Fibroblast of lung (primary cell): ENCODE data around the gene PPARGC1A. TPM values are rescaled to one million over a fixed set of nuclear protein-coding genes. Genes with fewer than 3 reads are reported as not detected.
A peak's percentile ranks its signal among the peaks of the same experiment; 100 is the strongest.

Experiments used
- DNase-seq, 2 donors: peaks; one replicate each; pipeline versions ENCODE4 v3.0.0 to v3.0.0-alpha.2; 2010; ENCODE audit warnings: low read depth in 2 of 2
- H2AFZ ChIP-seq: 2 replicates; pipeline ENCODE4 v1.5.1; 2012; ENCODE audit warnings: low read length, control low read depth, inconsistent platforms
- H3K27ac ChIP-seq: 2 replicates; pipeline ENCODE4 v1.5.1; 2011; ENCODE audit warnings: low read length, control low read depth; ENCODE audit not compliant: insufficient read depth
- H3K27me3 ChIP-seq: 2 replicates; pipeline ENCODE4 v1.5.1; 2011; ENCODE audit warnings: mild to moderate bottlenecking, low read length; ENCODE audit not compliant: control insufficient read depth, insufficient read depth
- H3K36me3 ChIP-seq: 2 replicates; pipeline ENCODE4 v1.5.1; 2011; ENCODE audit warnings: low read length; ENCODE audit not compliant: control insufficient read depth, insufficient read depth
- H3K4me1 ChIP-seq: 2 replicates; pipeline ENCODE4 v1.5.1; 2011; ENCODE audit warnings: low read length; ENCODE audit not compliant: control insufficient read depth, insufficient read depth; ENCODE audit errors: extremely low read depth
- H3K4me2 ChIP-seq: 2 replicates; pipeline ENCODE4 v1.5.1; 2011; ENCODE audit warnings: low read length, control low read depth; ENCODE audit not compliant: insufficient read depth; ENCODE audit errors: extremely low read depth
- H3K4me3 ChIP-seq, 4 experiments: fragments of 200-600 bp in 1 of 4; sonication (generic) in 1 of 4; replicated peaks in 1 of 4; 2 replicates each; pipeline ENCODE4 v1.5.1; 2011 to 2016; ENCODE audit warnings: low read length in 4 of 4, low read depth in 3 of 4, mild to moderate bottlenecking in 3 of 4, control low read depth in 2 of 4, inconsistent platforms in 1 of 4, mixed read lengths in 1 of 4; ENCODE audit not compliant: insufficient read depth in 1 of 4; ENCODE audit errors: control extremely low read depth in 1 of 4
- H3K79me2 ChIP-seq: 2 replicates; pipeline ENCODE4 v1.5.1; 2012; ENCODE audit warnings: mild to moderate bottlenecking, low read length, inconsistent platforms; ENCODE audit not compliant: control insufficient read depth, insufficient read depth
- H3K9ac ChIP-seq: 2 replicates; pipeline ENCODE4 v1.5.1; 2011; ENCODE audit warnings: mild to moderate bottlenecking, low read length, control low read depth; ENCODE audit not compliant: insufficient read depth
- H3K9me3 ChIP-seq: 2 replicates; pipeline ENCODE4 v1.5.1; 2012; ENCODE audit warnings: low read depth, low read length; ENCODE audit not compliant: control insufficient read depth, insufficient read depth
- H4K20me1 ChIP-seq: 2 replicates; pipeline ENCODE4 v1.5.1; 2011; ENCODE audit warnings: low read length; ENCODE audit not compliant: control insufficient read depth, insufficient read depth; ENCODE audit errors: extremely low read depth
- CTCF ChIP-seq, 2 donors: IDR thresholded peaks in 1 of 2; conservative IDR thresholded peaks in 1 of 2; 1 replicate in 1 of 2; 2 replicates in 1 of 2; pipeline ENCODE4 v1.5.1; 2011 to 2012; ENCODE audit warnings: low read length in 2 of 2, control low read depth in 1 of 2, inconsistent platforms in 1 of 2, low read depth in 1 of 2, mild to moderate bottlenecking in 1 of 2
- EZH2 ChIP-seq: IDR thresholded peaks from 2 replicates; pipeline ENCODE4 v1.5.1; 2012; ENCODE audit warnings: low read length, control low read depth, mild to moderate bottlenecking; ENCODE audit errors: missing control alignments
- polyA plus RNA-seq, 2 donors: library from polyadenylated mRNA; depleted of rRNA in 1 of 2; stranded (reverse) in 1 of 2; unstranded in 1 of 2; fragments of >200 nt; gene quantifications; 2 replicates each; pipeline ENCODE4 v1.2.1, GENCODE V29; 2011 to 2012; ENCODE audit warnings: missing spikeins in 1 of 2
- total RNA-seq: library from RNA; depleted of rRNA; stranded (reverse); fragments of >200 nt; gene quantifications from 2 replicates; pipeline ENCODE4 v1.2.1, GENCODE V29; 2014

The PPARGC1A gene
- total and polyA plus RNA-seq, 2 donors (not counting 1 experiment from before 2014, with no cell fraction given): 1.3 to 6.9 TPM

DNA sequence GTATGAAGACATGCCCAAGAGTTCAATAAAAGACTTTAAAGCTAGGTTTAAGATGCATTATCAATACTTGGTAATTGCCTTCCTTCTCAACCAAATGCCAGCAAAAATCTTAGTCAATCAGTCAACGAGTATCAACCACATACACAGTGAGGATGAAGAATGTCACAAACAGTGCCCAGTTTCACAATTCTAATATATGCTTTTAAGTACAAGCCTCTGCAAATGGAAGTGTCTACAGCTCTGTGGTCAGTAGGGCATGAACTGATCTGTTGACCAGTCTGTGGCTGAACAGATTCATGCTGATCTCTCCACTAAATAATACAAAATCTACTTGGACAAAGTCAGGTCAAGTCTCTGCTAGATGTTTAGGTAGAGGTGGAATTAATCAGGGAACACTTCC, 27.9 kb downstream of the PPARGC1A start:
- no peaks in the 10 kb centered on the region for H3K9me3 ChIP-seq
- no peak overlapping the region for H2AFZ ChIP-seq
- TF ChIP-seq EZH2 (no peak), CTCF (conservative IDR thresholded peaks at IDR 0.05 in 1 of 2, IDR thresholded peaks at IDR 0.05 in 1 of 2; ENCODE audit: low read depth in 1 of 2, low read length in 2 of 2) (no peak)
- H3K9ac ChIP-seq: no peak overlapping the region
- no peak overlapping the region for H3K4me2 ChIP-seq
- no peak for DNase-seq
- no peaks in the 10 kb centered on the region for H3K36me3 ChIP-seq
- no peaks in the 10 kb centered on the region for H4K20me1 ChIP-seq
- H3K27ac ChIP-seq: no peak overlapping the region
- no peak overlapping the region for H3K4me3 ChIP-seq
- H3K27me3 ChIP-seq: no peaks in the 10 kb centered on the region
- H3K4me1 ChIP-seq: no peaks in the 10 kb centered on the region
- no peaks in the 10 kb centered on the region for H3K79me2 ChIP-seq

GRCh38 chr4:23860919-23861318, 28.9 kb downstream of the PPARGC1A start:
- no peak overlapping the region for H2AFZ ChIP-seq
- no peak overlapping the region for H3K9ac ChIP-seq

DNA sequence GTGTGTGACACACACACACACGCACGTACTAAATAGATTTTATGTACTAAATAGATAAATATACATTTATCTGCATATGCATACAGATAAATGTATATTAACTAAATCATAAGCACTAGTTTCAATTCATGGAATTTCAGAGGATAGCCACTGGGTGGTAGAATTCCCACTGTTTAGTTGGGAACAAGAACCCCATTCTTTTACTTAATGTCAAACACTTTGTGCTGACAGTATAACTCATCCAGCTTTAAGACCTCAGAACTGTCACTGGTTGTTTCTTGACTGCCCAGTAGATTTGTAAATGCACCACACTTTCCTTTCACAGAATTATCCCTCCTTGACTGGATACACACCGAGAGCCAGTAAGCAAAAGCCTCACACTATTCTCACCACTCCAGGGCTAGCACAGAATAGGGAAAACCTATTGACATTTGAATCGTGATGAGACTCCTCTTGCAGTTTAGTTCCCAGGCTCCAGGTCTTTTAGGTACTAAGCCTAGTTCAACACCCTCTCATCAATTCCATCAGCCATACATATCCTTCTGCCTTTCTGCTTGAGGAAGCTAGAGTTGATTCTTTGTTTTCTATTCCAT, 32.4 kb downstream of the PPARGC1A start:
- TF ChIP-seq EZH2 (no peak), CTCF (conservative IDR thresholded peaks at IDR 0.05 in 1 of 2, IDR thresholded peaks at IDR 0.05 in 1 of 2; ENCODE audit: low read depth in 1 of 2, low read length in 2 of 2) (peak; percentile 29 to 47)
- Histone ChIP-seq H3K36me3 (no peaks in the 10 kb centered on the region), H3K4me3 (no peak overlapping the region), H3K4me1 (peaks cover 3% of the 10 kb centered on the region), H4K20me1 (no peaks in the 10 kb centered on the region), H2AFZ (no peak overlapping the region), H3K4me2 (no peak overlapping the region), H3K27ac (no peak overlapping the region), H3K79me2 (no peaks in the 10 kb centered on the region), H3K27me3 (no peaks in the 10 kb centered on the region), H3K9ac (no peak overlapping the region), H3K9me3 (no peaks in the 10 kb centered on the region)
- peak; percentile 27 to 80 for DNase-seq

More at GRCh38 chr4:23860919-23861318, 28.9 kb downstream of the PPARGC1A start:
- no peaks in the 10 kb centered on the region for H4K20me1 ChIP-seq
- no peaks in the 10 kb centered on the region for H3K9me3 ChIP-seq
- H3K36me3 ChIP-seq: no peaks in the 10 kb centered on the region
- H3K4me3 ChIP-seq: no peak overlapping the region
- no peak overlapping the region for H3K4me2 ChIP-seq
- no peaks in the 10 kb centered on the region for H3K27me3 ChIP-seq
- TF ChIP-seq CTCF (conservative IDR thresholded peaks at IDR 0.05 in 1 of 2, IDR thresholded peaks at IDR 0.05 in 1 of 2; ENCODE audit: low read depth in 1 of 2, low read length in 2 of 2): no peak
- no peak for TF ChIP-seq EZH2
- no peak for DNase-seq
- peaks cover 3% of the 10 kb centered on the region for H3K4me1 ChIP-seq
- H3K27ac ChIP-seq: no peak overlapping the region
- H3K79me2 ChIP-seq: no peaks in the 10 kb centered on the region
